H1 (cell line): Measurements from ENCODE around the gene BORA. TPM values are rescaled to one million over a fixed set of nuclear protein-coding genes. Genes with fewer than 3 reads are reported as not detected.

Experiments used
- CTCF ChIA-PET: fragments of 300-600 bp; sonication (Branson Sonifier 250); formaldehyde crosslinking; loops from one replicate; lab custom pipeline; 2021; ENCODE audit not compliant: partially characterized antibody; lab: Charles Lee
- POLR2A ChIA-PET: fragments of 300-600 bp; sonication (Branson Sonifier 250); formaldehyde crosslinking; loops from one replicate; lab custom pipeline; 2021; ENCODE audit warnings: inconsistent platforms; ENCODE audit not compliant: partially characterized antibody; lab: Charles Lee
- DNase-seq, 2 experiments: peaks; one replicate each; pipeline versions ENCODE4 v3.0.0 to v3.0.0-alpha.2; 2010 to 2022; ENCODE audit warnings: low spot score in 2 of 2, low read depth in 1 of 2, mixed read lengths in 1 of 2
- FAIRE-seq: peaks from 2 replicates; lab custom pipeline; 2011; peaks lifted over from hg19 to GRCh38; lab: Jason Lieb, UNC
- H2AFZ ChIP-seq: 2 replicates; pipeline ENCODE4 v1.8.1; 2012; ENCODE audit warnings: low read length, inconsistent platforms
- H2AK5ac ChIP-seq: 2 replicates; pipeline ENCODE4 v1.6.1; 2013; ENCODE audit warnings: low read depth, low read length
- H2BK120ac ChIP-seq: replicated peaks from 2 replicates; pipeline ENCODE3; 2013; ENCODE audit warnings: low read depth, low read length, inconsistent platforms
- H2BK12ac ChIP-seq: 2 replicates; pipeline ENCODE4 v1.6.1; 2013; ENCODE audit warnings: low read depth, low read length
- H2BK15ac ChIP-seq: 2 replicates; pipeline ENCODE4 v1.6.1; 2013; ENCODE audit warnings: low read length
- H2BK20ac ChIP-seq: 2 replicates; pipeline ENCODE4 v1.6.1; 2013; ENCODE audit warnings: low read length
- H2BK5ac ChIP-seq: 2 replicates; pipeline ENCODE4 v1.6.1; 2013; ENCODE audit warnings: low read depth, low read length
- H3K14ac ChIP-seq: 2 replicates; pipeline ENCODE4 v1.6.1; 2013; ENCODE audit warnings: inconsistent platforms; ENCODE audit not compliant: insufficient read length
- H3K18ac ChIP-seq: 2 replicates; pipeline ENCODE4 v1.6.1; 2013; ENCODE audit warnings: low read length; ENCODE audit errors: extremely low read depth
- H3K23ac ChIP-seq: 2 replicates; pipeline ENCODE4 v1.6.1; 2013; ENCODE audit warnings: inconsistent platforms; ENCODE audit not compliant: insufficient read length
- H3K23me2 ChIP-seq: 2 replicates; pipeline ENCODE4 v1.6.1; 2013; ENCODE audit warnings: low read depth, low read length
- H3K27ac ChIP-seq: 2 replicates; pipeline ENCODE4 v1.6.1; 2011; ENCODE audit warnings: low read depth, low read length, inconsistent platforms
- H3K27me3 ChIP-seq, 4 experiments: replicated peaks in 1 of 4; 1 replicate in 1 of 4; 2 replicates in 3 of 4; pipeline versions ENCODE4 v1.6.1 to v1.8.1; 2011 to 2013; ENCODE audit warnings: low read length in 3 of 4, mild to moderate bottlenecking in 3 of 4, inconsistent platforms in 2 of 4, mixed read lengths in 2 of 4, moderate library complexity in 1 of 4; ENCODE audit not compliant: control insufficient read depth in 3 of 4, insufficient read depth in 3 of 4; ENCODE audit errors: extremely low read depth in 1 of 4
- H3K36me3 ChIP-seq, 4 experiments: 2 replicates each; pipeline versions ENCODE4 v1.6.1 to v1.8.1; 2011 to 2013; ENCODE audit warnings: mild to moderate bottlenecking in 4 of 4, low read length in 3 of 4, moderate library complexity in 2 of 4, control low read depth in 1 of 4, inconsistent platforms in 1 of 4; ENCODE audit not compliant: insufficient read depth in 4 of 4, control insufficient read depth in 2 of 4
- H3K4ac ChIP-seq: replicated peaks from 2 replicates; pipeline ENCODE3; 2013; ENCODE audit warnings: low read length, low read depth, mixed read lengths, inconsistent platforms; ENCODE audit not compliant: insufficient read length
- H3K4me1 ChIP-seq, 4 experiments: replicated peaks in 1 of 4; 1 replicate in 1 of 4; 2 replicates in 3 of 4; pipeline versions ENCODE4 v1.6.1 to v1.8.1; 2011 to 2013; ENCODE audit warnings: low read length in 3 of 4, inconsistent platforms in 2 of 4, mixed read lengths in 1 of 4; ENCODE audit not compliant: insufficient read depth in 4 of 4, control insufficient read depth in 3 of 4
- H3K4me2 ChIP-seq, 2 experiments: 2 replicates each; pipeline versions ENCODE4 v1.6.1 to v1.8.1; 2011 to 2013; ENCODE audit warnings: low read depth in 2 of 2, low read length in 2 of 2, control low read depth in 1 of 2, inconsistent platforms in 1 of 2, mild to moderate bottlenecking in 1 of 2; ENCODE audit not compliant: insufficient read depth in 1 of 2
- H3K4me3 ChIP-seq, 4 experiments: fragments of 200-600, 300-600 bp in 1 of 4; sonication (generic), shearing (Covaris generic), sonication (Bioruptor Twin) in 1 of 4; 2 replicates each; pipeline versions ENCODE4 v1.5.1 to v1.8.1; 2011 to 2016; ENCODE audit warnings: low read length in 4 of 4, low read depth in 3 of 4, control low read depth in 2 of 4, inconsistent platforms in 2 of 4, mild to moderate bottlenecking in 2 of 4, mixed read lengths in 1 of 4, moderate library complexity in 1 of 4; ENCODE audit not compliant: insufficient read depth in 2 of 4; ENCODE audit errors: extremely low read depth in 1 of 4
- H3K56ac ChIP-seq: replicated peaks from 2 replicates; pipeline ENCODE3; 2013; ENCODE audit warnings: low read depth, mild to moderate bottlenecking, mixed read lengths, low read length, inconsistent platforms; ENCODE audit not compliant: insufficient read length
- H3K79me1 ChIP-seq: 2 replicates; pipeline ENCODE4 v1.6.1; 2013; ENCODE audit warnings: low read depth, low read length, control low read depth
- H3K79me2 ChIP-seq, 2 experiments: 2 replicates each; pipeline versions ENCODE4 v1.6.1 to v1.8.1; 2012 to 2013; ENCODE audit warnings: low read length in 2 of 2, mild to moderate bottlenecking in 2 of 2, inconsistent platforms in 1 of 2; ENCODE audit not compliant: insufficient read depth in 2 of 2, control insufficient read depth in 1 of 2
- H3K9ac ChIP-seq, 4 experiments: replicated peaks in 1 of 4; 1 replicate in 1 of 4; 2 replicates in 3 of 4; pipeline versions ENCODE4 v1.6.1 to v1.8.1; 2011 to 2013; ENCODE audit warnings: low read depth in 3 of 4, low read length in 3 of 4, control low read depth in 2 of 4, mild to moderate bottlenecking in 2 of 4, moderate library complexity in 2 of 4, inconsistent platforms in 1 of 4; ENCODE audit errors: extremely low read depth in 1 of 4
- H3K9me3 ChIP-seq, 2 experiments: 2 replicates each; pipeline versions ENCODE4 v1.6.1 to v1.8.1; 2012 to 2013; ENCODE audit warnings: mild to moderate bottlenecking in 2 of 2, moderate library complexity in 2 of 2, control low read depth in 1 of 2, inconsistent platforms in 1 of 2, low read depth in 1 of 2, low read length in 1 of 2, mixed read lengths in 1 of 2; ENCODE audit not compliant: insufficient read depth in 2 of 2
- H4K20me1 ChIP-seq, 2 experiments: replicated peaks in 1 of 2; 2 replicates each; pipeline versions ENCODE3 to v1.8.1; 2011 to 2013; ENCODE audit warnings: inconsistent platforms in 2 of 2, low read length in 2 of 2, mild to moderate bottlenecking in 1 of 2; ENCODE audit not compliant: insufficient read depth in 2 of 2, control insufficient read depth in 1 of 2
- H4K5ac ChIP-seq: 2 replicates; pipeline ENCODE4 v1.6.1; 2013; ENCODE audit warnings: low read length, low read depth, mixed read lengths, inconsistent platforms; ENCODE audit not compliant: insufficient read length
- H4K8ac ChIP-seq: 2 replicates; pipeline ENCODE4 v1.8.0; 2013; ENCODE audit warnings: mild to moderate bottlenecking, moderate library complexity, low read length, inconsistent platforms; ENCODE audit not compliant: insufficient read depth; ENCODE audit errors: extremely low read depth
- H4K91ac ChIP-seq: replicated peaks from 2 replicates; pipeline ENCODE3; 2013; ENCODE audit warnings: low read length, mixed read lengths, inconsistent platforms; ENCODE audit not compliant: insufficient read length
- SRF ChIP-seq: IDR thresholded peaks from 2 replicates; pipeline ENCODE4 v1.6.1; 2011; ENCODE audit warnings: mild to moderate bottlenecking, low read depth, low read length, moderate library complexity
- SUZ12 ChIP-seq: fragments of 200-600 bp; sonication (generic); IDR thresholded peaks from 2 replicates; pipeline ENCODE4 v1.6.1; 2012; ENCODE audit warnings: mild to moderate bottlenecking, inconsistent platforms, low read length, moderate library complexity, mixed read lengths
- polyA plus RNA-seq, 7 experiments: library from polyadenylated mRNA; depleted of rRNA in 3 of 7; stranded (reverse) in 5 of 7; unstranded in 2 of 7; fragments of >200 nt in 5 of 7; fragments of 200-250 nt in 2 of 7; gene quantifications; 1 replicate in 5 of 7; 2 replicates in 1 of 7; 4 replicates in 1 of 7; pipeline versions ENCODE4 v1.2.1 to v1.2.3, GENCODE V29; 2011 to 2013; ENCODE audit warnings: missing spikeins in 2 of 7, mixed read lengths in 2 of 7
- total RNA-seq: library from RNA; stranded (reverse); fragmentation: NEBNext Ultra II Directional; extraction: Animal tissue kit (Norgen Biotek cat#: 25700); gene quantifications from 2 replicates; pipeline ENCODE4 v1.2.1, GENCODE V29; 2021
- TF ChIP-seq, protein P1 (sequence below), 3 experiments: IDR thresholded peaks; 1 replicate in 2 of 3; 2 replicates in 1 of 3; pipeline versions ENCODE4 v1.5.1 to v1.6.1; 2011; ENCODE audit warnings: low read length in 3 of 3, mild to moderate bottlenecking in 3 of 3, inconsistent platforms in 2 of 3, low read depth in 1 of 3, moderate library complexity in 1 of 3; ENCODE audit not compliant: insufficient read depth in 1 of 3; ENCODE audit errors: control extremely low read depth in 1 of 3

BORA gene
- total and polyA plus RNA-seq, 2 of the 8 experiments (the other 6 are each of a cell fraction or from before 2014, with no cell fraction given), result 4.9 to 12.9 TPM

DNA sequence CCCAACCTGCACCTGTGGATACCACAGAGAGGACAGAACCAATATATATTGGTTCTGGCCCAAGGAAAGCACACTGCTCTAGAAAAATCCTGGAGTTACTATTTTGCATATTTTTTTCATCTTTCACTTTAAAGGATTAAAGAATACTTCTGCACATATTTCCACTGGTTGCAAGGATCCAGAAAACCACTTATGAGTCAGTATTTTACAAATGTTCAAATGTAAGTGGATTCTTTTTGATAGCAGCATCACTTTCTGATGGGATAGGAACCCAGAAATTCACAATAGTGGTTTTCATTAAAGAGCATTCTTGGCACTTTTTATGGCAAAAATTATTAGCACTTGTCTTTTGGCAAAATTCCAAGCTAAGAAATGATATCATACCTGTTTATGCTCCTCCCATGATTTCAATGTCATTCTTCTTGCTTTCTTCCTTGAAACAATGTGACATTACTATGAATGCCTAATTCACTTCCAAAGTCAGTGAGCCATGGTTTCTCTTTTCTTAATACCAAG is 38.5 kb upstream of the BORA start:
- no peak overlapping the region for H2AFZ ChIP-seq
- H4K5ac ChIP-seq, result no peak overlapping the region
- no peak overlapping the region for H2BK5ac ChIP-seq
- H3K36me3 ChIP-seq, result no peaks in the 10 kb centered on the region; a peak in 2 of 8 replicates
- no peak overlapping the region for H4K8ac ChIP-seq
- H3K79me2 ChIP-seq, result no peaks in the 10 kb centered on the region
- ChIA-PET POLR2A (no interaction called here), CTCF (interaction anchor here (1.1 to 1.3 kb wide), 2 partner anchors 40 to 47 kb away, joined by 3 to 4 read pairs; no protein-coding TSS in a partner anchor)
- no peak overlapping the region for H3K18ac ChIP-seq
- H3K9ac ChIP-seq, result no peak overlapping the region
- H2BK15ac ChIP-seq, result no peak overlapping the region
- H3K4me1 ChIP-seq, result no peaks in the 10 kb centered on the region
- H4K91ac ChIP-seq, result no peak overlapping the region
- no peak for FAIRE-seq
- H3K27ac ChIP-seq, result no peak overlapping the region
- H3K4me3 ChIP-seq, result no peak overlapping the region
- no peak overlapping the region for H2BK20ac ChIP-seq
- H3K23me2 ChIP-seq, result no peaks in the 10 kb centered on the region; the same call in 1 of the 2 replicates
- no peak for DNase-seq
- H2BK12ac ChIP-seq, result no peak overlapping the region
- TF ChIP-seq SUZ12, result no peak
- TF ChIP-seq, protein P1, sequence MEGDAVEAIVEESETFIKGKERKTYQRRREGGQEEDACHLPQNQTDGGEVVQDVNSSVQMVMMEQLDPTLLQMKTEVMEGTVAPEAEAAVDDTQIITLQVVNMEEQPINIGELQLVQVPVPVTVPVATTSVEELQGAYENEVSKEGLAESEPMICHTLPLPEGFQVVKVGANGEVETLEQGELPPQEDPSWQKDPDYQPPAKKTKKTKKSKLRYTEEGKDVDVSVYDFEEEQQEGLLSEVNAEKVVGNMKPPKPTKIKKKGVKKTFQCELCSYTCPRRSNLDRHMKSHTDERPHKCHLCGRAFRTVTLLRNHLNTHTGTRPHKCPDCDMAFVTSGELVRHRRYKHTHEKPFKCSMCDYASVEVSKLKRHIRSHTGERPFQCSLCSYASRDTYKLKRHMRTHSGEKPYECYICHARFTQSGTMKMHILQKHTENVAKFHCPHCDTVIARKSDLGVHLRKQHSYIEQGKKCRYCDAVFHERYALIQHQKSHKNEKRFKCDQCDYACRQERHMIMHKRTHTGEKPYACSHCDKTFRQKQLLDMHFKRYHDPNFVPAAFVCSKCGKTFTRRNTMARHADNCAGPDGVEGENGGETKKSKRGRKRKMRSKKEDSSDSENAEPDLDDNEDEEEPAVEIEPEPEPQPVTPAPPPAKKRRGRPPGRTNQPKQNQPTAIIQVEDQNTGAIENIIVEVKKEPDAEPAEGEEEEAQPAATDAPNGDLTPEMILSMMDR (IDR thresholded peaks at IDR 0.05; ENCODE audit: control extremely low read depth in 1 of 3, insufficient read depth in 1 of 3, low read depth in 1 of 3, low read length in 3 of 3), result no peak
- TF ChIP-seq SRF, result no peak
- peaks cover 19 to 21% of the 10 kb centered on the region in 2 experiments for H3K9me3 ChIP-seq
- H3K23ac ChIP-seq, result no peak overlapping the region
- no peaks in the 10 kb centered on the region for H3K27me3 ChIP-seq
- H3K14ac ChIP-seq, result no peak overlapping the region
- no peak overlapping the region for H2AK5ac ChIP-seq
- no peaks in the 10 kb centered on the region for H4K20me1 ChIP-seq
- no peak overlapping the region for H3K4me2 ChIP-seq
- no peak overlapping the region for H2BK120ac ChIP-seq
- no peaks in the 10 kb centered on the region for H3K79me1 ChIP-seq
- H3K56ac ChIP-seq, result no peak overlapping the region
- no peak overlapping the region for H3K4ac ChIP-seq
